Skeletal muscle cell (primary cell): Measurements from ENCODE around the gene CLDN15.

ENCODE experiments used
- DNase-seq: peaks from one replicate; pipeline ENCODE4 v3.0.0-alpha.2; 2010; ENCODE audit warnings: low read depth
- H3K4me3 ChIP-seq: 2 replicates; pipeline ENCODE4 v1.5.1; 2011; ENCODE audit warnings: low read depth, mild to moderate bottlenecking, control low read depth, low read length, moderate library complexity

CLDN15 gene

GRCh38 chr7:101245147-101245668, 7.6 kb upstream of the CLDN15 start:
- DNase-seq: no peak
- peak overlapping the region; percentile 98 for H3K4me3 ChIP-seq

- peak within 1 kb of the TSS; percentile 98 for H3K4me3 ChIP-seq
- DNase-seq: peak; percentile 62
These were observed 7.0 kb upstream of the CLDN15 start, which contains the start of gene FIS1 for GRCh38 chr7:101244375-101245146. FIS1 (minus strand) TSS chr7:101245081; CDS start chr7:101245004, 77 bp downstream.

- DNase-seq: no peak
- H3K4me3 ChIP-seq: peak overlapping the region; percentile 98
These were observed 6.2 kb upstream of the CLDN15 start for GRCh38 chr7:101243646-101244374.

GRCh38 chr7:101241443-101242349, 4.1 kb upstream of the CLDN15 start:
- no peak for DNase-seq
- no peak overlapping the region for H3K4me3 ChIP-seq

- no peak for DNase-seq
- no peak overlapping the region for H3K4me3 ChIP-seq
These were observed 3.4 kb upstream of the CLDN15 start for GRCh38 chr7:101241015-101241363.

- DNase-seq: no peak
- H3K4me3 ChIP-seq: no peak overlapping the region
These were observed 2.8 kb upstream of the CLDN15 start for GRCh38 chr7:101240226-101241014.

GRCh38 chr7:101239951-101240220, 2.3 kb upstream of the CLDN15 start:
- no peak for DNase-seq
- no peak overlapping the region for H3K4me3 ChIP-seq

GRCh38 chr7:101239191-101239950, 1.8 kb upstream of the CLDN15 start:
- no peak for DNase-seq
- no peak overlapping the region for H3K4me3 ChIP-seq

- H3K4me3 ChIP-seq: no peak overlapping the region
- no peak for DNase-seq
These were observed 902 bp upstream of the CLDN15 start for GRCh38 chr7:101238226-101239182.

GRCh38 chr7:101236292-101236835, 1.2 kb downstream of the CLDN15 start:
- H3K4me3 ChIP-seq: no peak overlapping the region
- no peak for DNase-seq

GRCh38 chr7:101235522-101235921, 2.1 kb downstream of the CLDN15 start:
- no peak overlapping the region for H3K4me3 ChIP-seq
- no peak for DNase-seq

GRCh38 chr7:101235050-101235449, 2.6 kb downstream of the CLDN15 start:
- no peak for DNase-seq
- no peak overlapping the region for H3K4me3 ChIP-seq

- no peak for DNase-seq
- H3K4me3 ChIP-seq: no peak overlapping the region
These were observed 3.0 kb downstream of the CLDN15 start for GRCh38 chr7:101234636-101235035.

GRCh38 chr7:101233907-101234547, 3.6 kb downstream of the CLDN15 start:
- no peak for DNase-seq
- no peak overlapping the region for H3K4me3 ChIP-seq

GRCh38 chr7:101232141-101232850, 5.3 kb downstream of the CLDN15 start:
- no peak for DNase-seq
- peak overlapping the region; percentile 9 for H3K4me3 ChIP-seq

- DNase-seq: no peak
- H3K4me3 ChIP-seq: no peak overlapping the region
These were observed 6.0 kb downstream of the CLDN15 start for GRCh38 chr7:101231644-101232043.
